H1 (cell line): ENCODE results near the gene MYLK2. TPM values are rescaled to one million over a fixed set of nuclear protein-coding genes. Genes with fewer than 3 reads are reported as not detected.

Source experiments
- BCL11A ChIP-seq, 2 experiments: IDR thresholded peaks; one replicate each; pipeline ENCODE4 v1.6.1; 2011; ENCODE audit warnings: low read depth in 2 of 2, low read length in 2 of 2, mild to moderate bottlenecking in 2 of 2
- CTCF ChIP-seq, 3 experiments: IDR thresholded peaks; 1 replicate in 2 of 3; 2 replicates in 1 of 3; pipeline versions ENCODE4 v1.5.1 to v1.6.1; 2011; ENCODE audit warnings: low read length in 3 of 3, mild to moderate bottlenecking in 3 of 3, inconsistent platforms in 2 of 3, low read depth in 1 of 3, moderate library complexity in 1 of 3; ENCODE audit not compliant: insufficient read depth in 1 of 3; ENCODE audit errors: control extremely low read depth in 1 of 3
- JUN ChIP-seq: IDR thresholded peaks from 2 replicates; pipeline ENCODE4 v1.6.1; 2011; ENCODE audit warnings: low read depth, mild to moderate bottlenecking, improper control_type of control experiment, low read length
- KDM5A ChIP-seq: fragments of 200-600 bp; IDR thresholded peaks from 2 replicates; pipeline ENCODE4 v1.7.1; 2012; ENCODE audit warnings: mild to moderate bottlenecking, low read length, inconsistent platforms, mixed read lengths
- polyA plus RNA-seq, 7 experiments: library from polyadenylated mRNA; depleted of rRNA in 3 of 7; stranded (reverse) in 5 of 7; unstranded in 2 of 7; fragments of >200 nt in 5 of 7; fragments of 200-250 nt in 2 of 7; gene quantifications; 1 replicate in 5 of 7; 2 replicates in 1 of 7; 4 replicates in 1 of 7; pipeline versions ENCODE4 v1.2.1 to v1.2.3, GENCODE V29; 2011 to 2013; ENCODE audit warnings: missing spikeins in 2 of 7, mixed read lengths in 2 of 7
- total RNA-seq: library from RNA; stranded (reverse); fragmentation: NEBNext Ultra II Directional; extraction: Animal tissue kit (Norgen Biotek cat#: 25700); gene quantifications from 2 replicates; pipeline ENCODE4 v1.2.1, GENCODE V29; 2021

MYLK2 gene
- total and polyA plus RNA-seq, 2 of the 8 experiments (the other 6 are each of a cell fraction or from before 2014, with no cell fraction given) = 0.22 to 0.26 TPM

- TF ChIP-seq JUN = no peak
- TF ChIP-seq CTCF (IDR thresholded peaks at IDR 0.05; ENCODE audit: control extremely low read depth in 1 of 3, insufficient read depth in 1 of 3, low read depth in 1 of 3, low read length in 3 of 3) = no peak
- TF ChIP-seq KDM5A = no peak
- TF ChIP-seq BCL11A (IDR thresholded peaks at IDR 0.05; ENCODE audit: low read depth in 2 of 2, low read length in 2 of 2) = no peak
These were observed 47.1 kb downstream of the MYLK2 start (continued) for GRCh38 chr20:31866221-31866620.
